GM21723 (cell line): Measurements from ENCODE around the gene CCNT1.
"Not testable (repeated sequence)": the region's sequence is repeated elsewhere in the genome, so short reads cannot be mapped to it uniquely, and the experiment has no call there.

Experiments
- ATAC-seq: cut with Tn5 transposase; IDR thresholded peaks from one replicate; pipeline ENCODE4 v1.9.1; 2021; ENCODE audit warnings: mild to moderate bottlenecking, moderate library complexity; ENCODE audit not compliant: unreplicated experiment

Gene CCNT1

DNA sequence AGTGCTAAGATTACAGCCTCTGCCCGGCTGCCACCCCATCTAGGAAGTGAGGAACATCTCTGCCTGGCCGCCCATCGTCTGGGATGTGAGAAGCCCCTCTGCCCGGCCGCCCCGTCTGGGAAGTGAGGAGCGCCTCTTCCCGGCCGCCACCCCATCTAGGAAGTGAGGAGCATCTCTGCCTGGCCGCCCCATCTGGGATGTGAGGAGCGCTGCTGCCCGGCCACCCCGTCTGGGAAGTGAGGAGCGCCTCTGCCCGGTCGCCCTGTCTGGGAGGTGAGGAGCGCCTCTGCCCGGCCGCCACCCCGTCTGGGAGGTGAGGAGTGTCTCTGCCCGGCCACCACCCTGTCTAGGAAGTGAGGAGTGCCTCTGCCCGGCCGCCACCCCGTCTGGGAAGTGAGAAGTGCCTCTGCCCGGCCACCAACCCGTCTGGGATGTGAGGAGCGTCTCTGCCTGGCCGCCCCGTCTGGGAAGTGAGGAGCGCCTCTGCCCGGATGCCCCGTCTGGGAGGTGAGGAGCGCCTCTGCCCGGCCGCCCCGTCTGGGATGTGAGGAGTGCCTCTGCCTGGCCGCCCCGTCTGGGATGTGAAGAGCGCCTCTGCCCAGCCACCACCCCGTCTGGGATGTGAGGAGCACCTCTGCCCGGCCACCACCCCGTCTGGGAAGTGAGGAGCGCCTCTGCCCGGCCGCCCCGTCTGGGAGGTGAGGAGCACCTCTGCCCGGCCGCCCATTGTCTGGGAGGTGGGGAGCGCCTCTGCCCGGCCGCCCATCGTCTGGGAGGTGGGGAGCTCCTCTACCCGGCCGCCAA lies 74.6 kb downstream of the CCNT1 start:
- ATAC-seq: not testable (repeated sequence)

DNA sequence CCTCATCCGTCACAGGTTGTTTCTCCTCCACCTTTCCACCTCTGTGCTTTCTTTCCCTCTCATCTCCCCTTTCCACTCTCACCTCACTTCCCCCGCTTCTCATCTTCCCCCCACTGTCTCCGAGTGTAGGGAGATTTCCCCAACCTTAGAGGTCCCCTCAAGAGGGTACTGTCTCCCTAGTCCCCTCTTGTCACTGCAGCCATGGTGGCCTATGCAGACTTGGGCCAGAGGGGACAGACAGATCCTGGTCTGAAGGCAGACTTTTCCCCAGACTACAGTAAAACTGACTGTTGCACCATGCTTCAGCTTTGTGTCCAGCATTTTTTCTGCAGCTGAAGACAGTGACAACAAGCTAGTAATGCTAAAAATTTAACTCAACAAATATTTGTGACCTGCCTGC lies 75.7 kb downstream of the CCNT1 start:
- ATAC-seq: no peak

DNA sequence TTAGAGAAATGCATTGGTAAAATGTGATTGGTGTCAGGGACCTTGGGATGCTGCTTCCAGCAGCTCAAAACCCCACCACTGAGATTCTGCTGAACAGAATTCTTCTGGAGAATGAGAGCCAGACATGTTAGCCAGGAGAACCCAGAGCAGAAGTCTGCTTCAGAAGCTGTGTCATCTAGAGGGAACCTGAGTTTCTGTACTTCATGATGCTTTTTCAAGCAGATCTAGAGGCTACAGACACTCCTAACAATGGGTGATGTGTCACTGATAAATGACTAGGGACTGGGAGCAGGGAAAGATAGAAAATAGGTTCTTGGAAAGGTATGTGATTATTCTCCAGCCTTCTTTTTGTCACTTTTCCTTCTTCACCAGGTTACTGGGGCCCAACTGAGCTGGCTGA lies 76.1 kb downstream of the CCNT1 start:
- no peak for ATAC-seq
